K562 (cell line): Measurements from ENCODE around the gene GEMIN8. TPM values are rescaled to one million over a fixed set of nuclear protein-coding genes. Genes with fewer than 3 reads are reported as not detected.

Experiments
- ARID1B ChIP-seq: fragments of 450-650 bp; IDR thresholded peaks from 2 replicates; pipeline ENCODE4 v1.6.1; 2016; ENCODE audit warnings: antibody characterized with exemption, mild to moderate bottlenecking, inconsistent platforms
- BDP1 ChIP-seq: IDR thresholded peaks from 3 replicates; pipeline ENCODE4 v1.6.1; 2011; ENCODE audit not compliant: insufficient read length, insufficient read depth
- CHD4 ChIP-seq: fragments of 200-600 bp; sonication (generic); IDR thresholded peaks from 3 replicates; pipeline ENCODE4 v1.6.1; 2012; ENCODE audit warnings: low read depth, mild to moderate bottlenecking, mixed read lengths, low read length, inconsistent platforms; ENCODE audit not compliant: insufficient read depth, insufficient replicate concordance, poor library complexity, severe bottlenecking
- CTCF ChIP-seq, 3 experiments: IDR thresholded peaks in 2 of 3; conservative IDR thresholded peaks in 1 of 3; 2 replicates each; pipeline ENCODE4 v1.5.1; 2011 to 2012; ENCODE audit warnings: low read length in 3 of 3, mild to moderate bottlenecking in 3 of 3, control low read depth in 2 of 3, improper control_type of control experiment in 1 of 3, inconsistent platforms in 1 of 3, low read depth in 1 of 3, mixed read lengths in 1 of 3, moderate library complexity in 1 of 3; ENCODE audit not compliant: insufficient read depth in 2 of 3
- E2F8 ChIP-seq: fragments of 450-650 bp; IDR thresholded peaks from 2 replicates; pipeline ENCODE4 v1.7.1; 2018; ENCODE audit warnings: mild to moderate bottlenecking, low read depth; ENCODE audit not compliant: partially characterized antibody
- FOXA3 ChIP-seq, 2 experiments: fragments of 450-650 bp in 1 of 2; sonication (generic) in 1 of 2; formaldehyde crosslinking; IDR thresholded peaks in 1 of 2; conservative IDR thresholded peaks in 1 of 2; 2 replicates each; pipeline versions ENCODE4 v1.4.0 to v1.8.0; 2020 to 2022; ENCODE audit warnings: mild to moderate bottlenecking in 2 of 2, missing genetic modification reagents in 1 of 2
- HLTF ChIP-seq: fragments of 450-650 bp; IDR thresholded peaks from 2 replicates; pipeline ENCODE4 v1.6.1; 2016
- KAT8 ChIP-seq: fragments of 450-650 bp; IDR thresholded peaks from 2 replicates; pipeline ENCODE4 v1.6.1; 2016; ENCODE audit warnings: low read depth, mild to moderate bottlenecking
- LEF1 ChIP-seq: fragments of 450-650 bp; IDR thresholded peaks from 2 replicates; pipeline ENCODE4 v1.6.1; 2016; ENCODE audit warnings: mild to moderate bottlenecking
- MTA3 ChIP-seq: fragments of 450-650 bp; formaldehyde crosslinking; IDR thresholded peaks from 2 replicates; pipeline ENCODE4 v1.6.1; 2017; ENCODE audit warnings: mild to moderate bottlenecking, borderline replicate concordance
- NR3C1 ChIP-seq: sonication (generic); formaldehyde crosslinking; IDR thresholded peaks from 2 replicates; pipeline ENCODE4 v1.8.1; 2022; ENCODE audit warnings: missing genetic modification reagents
- POU5F1 ChIP-seq: fragments of 150-350 bp; IDR thresholded peaks from 2 replicates; pipeline ENCODE4 v1.6.1; 2014; ENCODE audit warnings: borderline replicate concordance, low read length, low read depth, mild to moderate bottlenecking; ENCODE audit not compliant: partially characterized antibody
- TFAP4 ChIP-seq: sonication (generic); formaldehyde crosslinking; IDR thresholded peaks from 2 replicates; pipeline ENCODE4 v1.8.0; 2022; ENCODE audit warnings: missing genetic modification reagents, mild to moderate bottlenecking, moderate library complexity, borderline replicate concordance
- THRB ChIP-seq: fragments of 450-650 bp; formaldehyde crosslinking; conservative IDR thresholded peaks from 2 replicates; pipeline ENCODE4 v1.4.0; 2022; ENCODE audit warnings: mild to moderate bottlenecking, missing genetic modification characterization
- U2AF1 ChIP-seq: fragments of 200-400 bp; formaldehyde crosslinking; optimal IDR thresholded peaks from 2 replicates; pipeline ENCODE3; 2017; ENCODE audit warnings: mild to moderate bottlenecking, low read depth, low read length, moderate library complexity
- U2AF2 ChIP-seq: fragments of 200-400 bp; formaldehyde crosslinking; optimal IDR thresholded peaks from 2 replicates; pipeline ENCODE3; 2017; ENCODE audit warnings: low read depth, mild to moderate bottlenecking, low read length
- ZBTB5 ChIP-seq: fragments of 450-650 bp; IDR thresholded peaks from 2 replicates; pipeline ENCODE4 v1.6.1; 2017; ENCODE audit warnings: antibody characterized with exemption
- ZNF512 ChIP-seq: IDR thresholded peaks from 2 replicates; pipeline ENCODE4 v1.6.1; 2016; ENCODE audit warnings: missing genetic modification characterization, missing compliant biosample characterization
- polyA plus RNA-seq, 8 experiments: library from polyadenylated mRNA; depleted of rRNA in 4 of 8; stranded (reverse) in 5 of 8; unstranded in 3 of 8; fragments of >200 nt; fragmentation: Nextera tagmentation in 2 of 8; fragmentation: Illumina TruSeq in 1 of 8; extraction: Ambion mirVana in 2 of 8; extraction: Trizol in 1 of 8; gene quantifications; 2 replicates each; pipeline versions ENCODE4 v1.2.1 to v1.2.3, GENCODE V29; 2011 to 2014; ENCODE audit warnings: inconsistent platforms in 1 of 8, missing spikeins in 1 of 8
- total RNA-seq, 7 experiments: library from RNA; depleted of rRNA in 6 of 7; stranded (reverse); fragments of >200 nt in 6 of 7; fragmentation: Illumina TruSeq in 2 of 7; extraction: Trizol in 2 of 7; gene quantifications; 2 replicates each; pipeline versions ENCODE4 v1.2.1 to v1.2.3, GENCODE V29; 2011 to 2021; ENCODE audit warnings: low replicate concordance in 1 of 7

Gene GEMIN8
- total and polyA plus RNA-seq, 9 of the 15 experiments (the other 6 are each of a cell fraction or from before 2014, with no cell fraction given), result 10.9 to 29.1 (median 16.9) TPM

GRCh38 chrX:14029039-14029424, 660 bp downstream of the GEMIN8 start (continued):
- TF ChIP-seq CHD4 (no peak), NR3C1 (CRISPR knock-in tag) (no peak), HLTF (no peak), U2AF1 (no peak), POU5F1 (no peak), ZNF512 (no peak), CTCF (IDR thresholded peaks at IDR 0.05 in 2 of 3, conservative IDR thresholded peaks at IDR 0.05 in 1 of 3; ENCODE audit: insufficient read depth in 2 of 3, low read depth in 1 of 3, low read length in 3 of 3) (no peak), U2AF2 (no peak), KAT8 (no peak), E2F8 (no peak), ARID1B (peak; percentile 74), LEF1 (0 out of 2 replicates have a peak, but pooled peaks have one; percentile 18), ZBTB5 (no peak), BDP1 (no peak), THRB (CRISPR knock-in tag) (no peak), MTA3 (no peak), TFAP4 (CRISPR knock-in tag) (no peak), FOXA3 (CRISPR knock-in tag; conservative IDR thresholded peaks at IDR 0.05 in 1 of 2, IDR thresholded peaks at IDR 0.05 in 1 of 2) (no peak)
